Measurements from ENCODE around the gene CHST11.

The CHST11 gene

GRCh38 chr12:104434129-104434528 is 22.6 kb upstream of the CHST11 start:
- no peak for DNase-seq

- no peak for DNase-seq
Observed at GRCh38 chr12:104435175-104435574, 21.6 kb upstream of the CHST11 start.

- no peak for DNase-seq
Observed at GRCh38 chr12:104435765-104436164, 21.0 kb upstream of the CHST11 start.

GRCh38 chr12:104436790-104437189 is 20.0 kb upstream of the CHST11 start:
- DNase-seq, result no peak

- DNase-seq, result no peak
Observed at GRCh38 chr12:104438134-104438533, 18.6 kb upstream of the CHST11 start.

GRCh38 chr12:104439137-104439536 is 17.6 kb upstream of the CHST11 start:
- no peak for DNase-seq

GRCh38 chr12:104443008-104443407 is 13.7 kb upstream of the CHST11 start:
- no peak for DNase-seq

GRCh38 chr12:104446646-104447421 is 9.9 kb upstream of the CHST11 start:
- no peak for DNase-seq

- DNase-seq, result no peak
Observed at GRCh38 chr12:104448031-104448430, 8.7 kb upstream of the CHST11 start.

GRCh38 chr12:104448451-104448850 is 8.3 kb upstream of the CHST11 start:
- DNase-seq, result no peak

GRCh38 chr12:104450700-104451099 is 6.0 kb upstream of the CHST11 start:
- no peak for DNase-seq

- no peak for DNase-seq
Observed at GRCh38 chr12:104452087-104452486, 4.7 kb upstream of the CHST11 start.

- no peak for DNase-seq
Observed at GRCh38 chr12:104453133-104453532, 3.6 kb upstream of the CHST11 start.

- no peak for DNase-seq
Observed at GRCh38 chr12:104454997-104455396, 1.8 kb upstream of the CHST11 start.

- DNase-seq, result no peak
Observed at GRCh38 chr12:104455578-104456416, 951 bp upstream of the CHST11 start.

- DNase-seq, result peak; percentile 64
Observed at GRCh38 chr12:104456950-104457745, 400 bp downstream of the CHST11 start.

GRCh38 chr12:104457746-104458693 is 1.3 kb downstream of the CHST11 start:
- peak; percentile 60 for DNase-seq

- no peak for DNase-seq
Observed at GRCh38 chr12:104458694-104459367, 2.1 kb downstream of the CHST11 start.

GRCh38 chr12:104459368-104459909 is 2.7 kb downstream of the CHST11 start:
- no peak for DNase-seq

- DNase-seq, result no peak
Observed at GRCh38 chr12:104460041-104460719, 3.4 kb downstream of the CHST11 start.
